HepG2 (cell line): Measurements from ENCODE around the gene FAM43A. TPM values are rescaled to one million over a fixed set of nuclear protein-coding genes. Genes with fewer than 3 reads are reported as not detected.
A peak's percentile ranks its signal among the peaks of the same experiment; 100 is the strongest.

ENCODE experiments used
- ATAC-seq: fragments of 200-7000 bp; cut with Tn5 transposase; 3 replicates; pipeline ENCODE4 v1.9.1; 2020; ENCODE audit warnings: mild to moderate bottlenecking, moderate library complexity
- BruUV-seq: library from RNA; stranded (reverse); fragments of 400-500 nt; replicated peaks from 2 replicates; lab custom pipeline; 2021; lab: Mats Ljungman, UMichigan
- CTCF ChIA-PET: fragments of 300-600 bp; formaldehyde crosslinking; extraction: SDS; loops from one replicate; lab custom pipeline; 2021; ENCODE audit warnings: low total read pairs, inconsistent platforms, low intra/inter-chr PET ratio; lab: Yijun Ruan, JAX
- POLR2A ChIA-PET: fragments of 350-600 bp; sonication (Branson Sonifier 250); formaldehyde crosslinking; loops from one replicate; lab custom pipeline; 2020; ENCODE audit warnings: antibody characterized with exemption, inconsistent platforms; lab: Yijun Ruan, JAX
- DNase-seq: peaks from one replicate; pipeline ENCODE4 v3.0.0-alpha.2; 2015; ENCODE audit warnings: low spot score
- FAIRE-seq: peaks from 3 replicates; lab custom pipeline; 2011; peaks lifted over from hg19 to GRCh38; lab: Jason Lieb, UNC
- H2AFZ ChIP-seq: one replicate; pipeline ENCODE4 v1.6.1; 2011; ENCODE audit warnings: low read length, inconsistent platforms
- H3K27ac ChIP-seq: fragments of 300-600 bp; 3 replicates; pipeline ENCODE4 v1.8.0; 2011; ENCODE audit warnings: mixed run types, mild to moderate bottlenecking, mixed read lengths, low read length, inconsistent platforms; ENCODE audit not compliant: insufficient read depth; ENCODE audit errors: extremely low read length
- H3K27me3 ChIP-seq, 2 experiments: fragments of 200-600 bp in 1 of 2; 2 replicates in 1 of 2; 3 replicates in 1 of 2; pipeline versions ENCODE4 v1.6.0 to v1.8.0; 2011; ENCODE audit warnings: low read length in 2 of 2, mild to moderate bottlenecking in 2 of 2, moderate library complexity in 2 of 2, inconsistent platforms in 1 of 2; ENCODE audit not compliant: insufficient read depth in 2 of 2, control insufficient read depth in 1 of 2
- H3K36me3 ChIP-seq, 2 experiments: fragments of 200-600 bp in 1 of 2; replicated peaks in 1 of 2; 2 replicates in 1 of 2; 3 replicates in 1 of 2; pipeline versions ENCODE4 v1.5.1 to v1.8.0; 2011; ENCODE audit warnings: low read length in 2 of 2, inconsistent platforms in 1 of 2; ENCODE audit not compliant: insufficient read depth in 2 of 2, control insufficient read depth in 1 of 2
- H3K4me1 ChIP-seq: 2 replicates; pipeline ENCODE4 v1.5.1; 2012; ENCODE audit warnings: low read length, inconsistent platforms; ENCODE audit not compliant: insufficient read depth
- H3K4me2 ChIP-seq: 2 replicates; pipeline ENCODE4 v1.6.0; 2011; ENCODE audit warnings: low read depth, low read length, inconsistent platforms
- H3K4me3 ChIP-seq, 3 experiments: fragments of 200-600 bp in 1 of 3; sonication (generic), shearing (Covaris generic) in 1 of 3; replicated peaks in 1 of 3; 2 replicates each; pipeline ENCODE4 v1.5.1; 2011 to 2016; ENCODE audit warnings: low read length in 3 of 3, inconsistent platforms in 2 of 3, low read depth in 2 of 3, mild to moderate bottlenecking in 2 of 3, control low read depth in 1 of 3, mixed read lengths in 1 of 3; ENCODE audit not compliant: insufficient read depth in 1 of 3
- H3K79me2 ChIP-seq: one replicate; pipeline ENCODE4 v1.6.1; 2011; ENCODE audit warnings: low read length, inconsistent platforms; ENCODE audit not compliant: insufficient read depth
- H3K9ac ChIP-seq: 2 replicates; pipeline ENCODE4 v1.6.0; 2011; ENCODE audit warnings: mild to moderate bottlenecking, low read depth, low read length, inconsistent platforms; ENCODE audit not compliant: insufficient read depth
- H3K9me3 ChIP-seq: 2 replicates; pipeline ENCODE4 v1.5.1; 2012; ENCODE audit warnings: mild to moderate bottlenecking, low read length
- H4K20me1 ChIP-seq: 2 replicates; pipeline ENCODE4 v1.6.0; 2011; ENCODE audit warnings: inconsistent platforms, mild to moderate bottlenecking, low read length, moderate library complexity; ENCODE audit not compliant: insufficient read depth
- CREM ChIP-seq, 2 experiments: sonication (generic) in 1 of 2; formaldehyde crosslinking in 1 of 2; IDR thresholded peaks; 2 replicates each; pipeline versions ENCODE4 v1.4.0 to v1.6.1; 2016 to 2020; ENCODE audit warnings: antibody characterized with exemption in 1 of 2, mild to moderate bottlenecking in 1 of 2, missing genetic modification reagents in 1 of 2
- ETV6 ChIP-seq: sonication (generic); formaldehyde crosslinking; conservative IDR thresholded peaks from 2 replicates; pipeline ENCODE4 v1.4.0; 2020; ENCODE audit warnings: missing genetic modification reagents
- JUNB ChIP-seq: sonication (generic); formaldehyde crosslinking; IDR thresholded peaks from 2 replicates; pipeline ENCODE4 v1.8.0; 2022; ENCODE audit warnings: missing genetic modification reagents, mild to moderate bottlenecking, borderline replicate concordance
- MED13 ChIP-seq: sonication (generic); formaldehyde crosslinking; IDR thresholded peaks from 2 replicates; pipeline ENCODE4 v1.5.0; 2020; ENCODE audit warnings: missing genetic modification reagents
- RAD21 ChIP-seq: fragments of 450-650 bp; formaldehyde crosslinking; IDR thresholded peaks from 2 replicates; pipeline ENCODE4 v1.5.0; 2020; ENCODE audit warnings: mild to moderate bottlenecking
- SMAD1 ChIP-seq: sonication (generic); formaldehyde crosslinking; IDR thresholded peaks from 2 replicates; pipeline ENCODE4 v1.4.0; 2020; ENCODE audit warnings: missing genetic modification reagents, low read depth, mild to moderate bottlenecking, borderline replicate concordance
- SP1 ChIP-seq, 2 experiments: fragments of 450-650 bp in 1 of 2; sonication (generic) in 1 of 2; formaldehyde crosslinking in 1 of 2; IDR thresholded peaks; 2 replicates each; pipeline versions ENCODE4 v1.4.0 to v1.6.1; 2016 to 2020; ENCODE audit warnings: missing genetic modification reagents in 1 of 2
- SP140L ChIP-seq: sonication (generic); formaldehyde crosslinking; IDR thresholded peaks from 2 replicates; pipeline ENCODE4 v1.4.0; 2020; ENCODE audit warnings: missing genetic modification reagents, borderline replicate concordance
- ZNF10 ChIP-seq: sonication (generic); formaldehyde crosslinking; IDR thresholded peaks from 2 replicates; pipeline ENCODE4 v1.4.0; 2020; ENCODE audit warnings: mild to moderate bottlenecking, low read depth, missing genetic modification reagents, borderline replicate concordance
- ZNF773 ChIP-seq: sonication (generic); formaldehyde crosslinking; IDR thresholded peaks from 2 replicates; pipeline ENCODE4 v1.4.0; 2020; ENCODE audit warnings: missing genetic modification reagents, borderline replicate concordance
- ZNF776 ChIP-seq: sonication (generic); formaldehyde crosslinking; IDR thresholded peaks from 2 replicates; pipeline ENCODE4 v1.4.0; 2020; ENCODE audit warnings: mild to moderate bottlenecking, missing genetic modification reagents
- ZSCAN20 ChIP-seq: sonication (generic); formaldehyde crosslinking; IDR thresholded peaks from 2 replicates; pipeline ENCODE4 v1.4.0; 2020; ENCODE audit warnings: missing genetic modification reagents, mild to moderate bottlenecking, borderline replicate concordance
- WGBS: methylation state at CpG from one replicate; pipeline ENCODE4 v1.1.6; 2017; ENCODE audit warnings: low lambda C conversion rate; 5-methylcytosine and 5-hydroxymethylcytosine counted together
- in situ Hi-C: cut with HindIII; loops from 2 replicates; pipeline ENCODE4 v1.10.0; 2017; ENCODE audit warnings: low pct_unique_long_range_greater_than_20kb; ENCODE audit not compliant: extremely low pct_ligation_motif_present
- intact Hi-C: fragments of 100-400 bp; cut with micrococcal nuclease; formaldehyde crosslinking; loops from one replicate; pipeline ENCODE4 v1.10.0; 2022; ENCODE audit not compliant: unreplicated experiment
- polyA plus RNA-seq, 8 experiments: library from polyadenylated mRNA; depleted of rRNA in 3 of 8; stranded (reverse) in 7 of 8; unstranded in 1 of 8; fragments of >200 nt; fragmentation: Illumina TruSeq in 4 of 8; extraction: Trizol in 4 of 8; gene quantifications; 2 replicates each; pipeline versions ENCODE4 v1.2.1 to v1.2.3, GENCODE V29; 2011 to 2016; ENCODE audit warnings: low read depth in 4 of 8, missing spikeins in 1 of 8, mixed read lengths in 1 of 8; ENCODE audit not compliant: insufficient read depth in 1 of 8
- total RNA-seq, 5 experiments: library from RNA; depleted of rRNA; stranded (reverse); fragments of >200 nt; fragmentation: Illumina TruSeq; extraction: Trizol; gene quantifications; 2 replicates each; pipeline ENCODE4 v1.2.3, GENCODE V29; 2016; ENCODE audit warnings: low read depth in 1 of 5

FAM43A gene
- total and polyA plus RNA-seq, 2 of the 13 experiments (the other 11 are each of a cell fraction or from before 2014, with no cell fraction given): 0.91 to 1.8 TPM

- TF ChIP-seq ZNF773 (CRISPR knock-in tag): no peak
- no peak for TF ChIP-seq ZNF776 (CRISPR knock-in tag)
- no peak for TF ChIP-seq JUNB (CRISPR knock-in tag)
- no peak overlapping the region for H3K4me2 ChIP-seq
- no peaks in the 10 kb centered on the region for H3K79me2 ChIP-seq
- ATAC-seq (no peak), DNase-seq (no peak), FAIRE-seq (no peak)
- BruUV-seq: no TSS peak
- no peak overlapping the region for H3K9ac ChIP-seq
- CTCF ChIA-PET: no interaction called here
- H3K4me1 ChIP-seq: peaks cover 46% of the 10 kb centered on the region
- POLR2A ChIA-PET: no interaction called here
- no peaks in the 10 kb centered on the region for H3K36me3 ChIP-seq
- WGBS: 60% methylated on average over 6 of the region's 6 CpGs
- H2AFZ ChIP-seq: no peak overlapping the region
- no peak overlapping the region for H3K27ac ChIP-seq
- in situ Hi-C loops: no loop called here
- peaks cover 0 to 6% of the 10 kb centered on the region in 2 experiments; a peak in 1 of 5 replicates for H3K27me3 ChIP-seq
- no peak overlapping the region for H3K4me3 ChIP-seq
- no peaks in the 10 kb centered on the region for H3K9me3 ChIP-seq
- no peaks in the 10 kb centered on the region for H4K20me1 ChIP-seq
- intact Hi-C loops: loop anchor here (5.0 kb wide), 1 partner anchor 33 kb away; the partner anchor contains the start of gene FAM43A
These were observed 34.4 kb downstream of the FAM43A start for GRCh38 chr3:194720048-194720447.

GRCh38 chr3:194723846-194724618 is 38.3 kb downstream of the FAM43A start:
- POLR2A ChIA-PET: no interaction called here
- no peak overlapping the region for H3K27ac ChIP-seq
- H3K4me2 ChIP-seq: peak overlapping the region; percentile 22; the same call in 1 of the 2 replicates

More at GRCh38 chr3:194723846-194724618, 38.3 kb downstream of the FAM43A start:
- no TSS peak for BruUV-seq
- peaks cover 74% of the 10 kb centered on the region for H3K4me1 ChIP-seq
- no peaks in the 10 kb centered on the region for H3K79me2 ChIP-seq
- peaks cover 0 to 8% of the 10 kb centered on the region in 2 experiments; a peak in 2 of 5 replicates for H3K27me3 ChIP-seq
- TF ChIP-seq RAD21 (no peak), ZSCAN20 (CRISPR knock-in tag) (no peak), ZNF10 (CRISPR knock-in tag) (no peak), SP1 (IDR thresholded peaks at IDR 0.05) (no peak), SP1 (CRISPR knock-in tag; IDR thresholded peaks at IDR 0.05) (no peak), CREM (IDR thresholded peaks at IDR 0.05) (no peak), CREM (CRISPR knock-in tag; IDR thresholded peaks at IDR 0.05) (no peak), SP140L (CRISPR knock-in tag) (no peak), ETV6 (CRISPR knock-in tag) (no peak), MED13 (CRISPR knock-in tag) (no peak), SMAD1 (CRISPR knock-in tag) (no peak)
- no peak for FAIRE-seq
- 51% methylated on average over 7 of the region's 7 CpGs for WGBS
- intact Hi-C loops (loop anchor here (5.0 kb wide), 1 partner anchor 37 kb away; the partner anchor contains the start of gene FAM43A), in situ Hi-C loops (no loop called here)
- CTCF ChIA-PET: no interaction called here
- ATAC-seq: no peak
- H3K4me3 ChIP-seq: no peak overlapping the region
- H3K9me3 ChIP-seq: no peaks in the 10 kb centered on the region
- DNase-seq: no peak
- no peaks in the 10 kb centered on the region for H4K20me1 ChIP-seq
- H3K36me3 ChIP-seq: no peaks in the 10 kb centered on the region
- H3K9ac ChIP-seq: no peak overlapping the region
- H2AFZ ChIP-seq: no peak overlapping the region
